GM18505 (cell line): ENCODE data around the gene KCNH1.

Source experiments
- ATAC-seq: cut with Tn5 transposase; IDR thresholded peaks from one replicate; pipeline ENCODE4 v1.9.1; 2021; ENCODE audit not compliant: unreplicated experiment
- POLR2A ChIP-seq: IDR thresholded peaks from 4 replicates; pipeline ENCODE4 v1.6.1; 2011; ENCODE audit warnings: borderline replicate concordance; ENCODE audit not compliant: insufficient read depth, insufficient read length; ENCODE audit errors: extremely low read depth

KCNH1 gene

DNA sequence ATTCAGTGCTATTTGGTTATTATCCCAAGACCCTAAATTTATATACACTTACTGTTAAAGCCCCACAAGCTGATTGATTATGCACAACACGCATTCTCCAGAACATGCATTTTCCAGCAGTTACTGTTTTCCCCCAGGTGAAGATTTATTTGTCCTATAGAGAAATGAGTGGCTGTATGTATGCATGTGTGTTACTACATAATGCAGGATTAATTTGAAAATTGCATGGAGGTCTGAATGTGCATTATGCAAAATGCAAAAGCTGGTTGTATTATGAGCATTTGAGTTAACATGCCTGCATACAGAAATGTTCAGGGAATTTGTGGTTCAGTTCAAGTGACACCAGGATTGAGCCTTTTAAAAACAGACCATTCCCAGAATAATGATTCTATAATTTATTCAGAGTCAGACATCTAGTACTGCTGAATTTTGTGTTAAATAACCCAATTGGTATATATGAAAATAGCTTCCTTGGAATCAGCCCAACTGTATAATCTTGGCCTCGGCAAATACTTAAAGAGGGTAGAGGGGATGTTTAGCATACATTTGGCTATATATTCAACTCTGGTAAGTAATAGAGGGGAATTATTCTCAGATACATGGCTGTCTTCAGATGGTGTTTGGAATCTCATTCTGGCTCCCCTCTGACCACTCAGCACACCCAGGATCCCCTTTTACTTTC lies 485.2 kb downstream of the KCNH1 start:
- no peak for ATAC-seq
- no peak for TF ChIP-seq POLR2A

DNA sequence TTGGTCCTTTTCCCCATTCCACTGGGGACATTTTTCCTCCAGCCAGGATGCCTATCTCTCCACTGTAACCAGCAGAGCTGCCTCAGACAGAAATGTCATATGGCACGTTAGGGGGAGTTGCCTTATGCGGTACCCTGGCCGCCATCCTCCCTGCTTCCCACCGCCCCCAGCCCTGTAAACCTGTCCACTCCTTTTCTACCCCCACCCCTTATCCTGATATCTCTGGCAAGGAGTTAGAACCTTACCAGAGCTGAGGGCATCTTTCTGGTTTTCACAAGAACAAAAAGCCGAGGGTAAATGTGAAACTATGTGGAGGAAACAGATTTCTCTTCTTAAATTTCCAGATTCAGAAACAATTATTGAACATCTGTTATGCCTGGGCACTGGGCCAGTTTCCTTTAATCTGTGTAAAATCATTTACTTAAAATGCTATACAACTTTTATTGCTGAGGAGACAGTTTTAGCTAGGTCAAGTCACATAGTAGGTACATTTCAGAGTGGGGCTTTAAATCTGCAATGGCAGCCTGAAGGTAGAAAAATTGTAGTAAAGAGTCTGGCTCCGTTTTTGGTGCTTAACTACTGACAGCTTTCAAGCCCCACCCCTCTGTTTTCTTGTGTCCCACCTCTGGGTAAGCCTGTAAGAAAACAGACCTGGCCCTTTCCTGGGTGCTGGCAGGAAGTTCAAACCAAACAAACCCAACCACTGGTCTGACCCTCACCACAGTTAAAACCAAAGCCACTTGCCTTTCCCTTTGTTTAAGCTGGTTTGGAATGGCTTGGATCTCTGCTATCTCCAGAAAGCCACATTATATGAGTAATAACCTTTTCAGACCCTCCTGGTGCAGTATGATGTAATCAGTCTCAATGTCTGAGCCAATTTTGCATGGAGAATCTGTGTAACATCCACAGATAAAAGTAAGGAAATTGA lies 486.3 kb downstream of the KCNH1 start:
- no peak for ATAC-seq
- TF ChIP-seq POLR2A = no peak

DNA sequence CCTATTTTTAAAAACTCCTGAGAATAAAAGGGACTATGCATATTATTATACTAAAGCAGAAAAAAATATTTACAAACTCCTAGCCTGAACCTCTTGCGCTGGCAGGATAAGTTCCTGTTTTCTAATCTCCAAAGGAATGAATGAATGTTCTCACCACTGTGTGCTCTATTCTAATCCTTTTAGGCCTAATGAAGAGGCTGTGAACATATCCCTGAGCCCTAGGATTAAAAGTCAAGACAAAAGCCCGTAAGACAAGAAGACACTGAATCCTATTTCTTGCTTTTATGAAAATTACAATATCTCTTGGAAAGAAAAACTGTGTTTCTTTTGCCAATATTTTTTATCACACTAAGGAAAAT lies 487.7 kb downstream of the KCNH1 start:
- no peak for TF ChIP-seq POLR2A
- ATAC-seq = no peak

DNA sequence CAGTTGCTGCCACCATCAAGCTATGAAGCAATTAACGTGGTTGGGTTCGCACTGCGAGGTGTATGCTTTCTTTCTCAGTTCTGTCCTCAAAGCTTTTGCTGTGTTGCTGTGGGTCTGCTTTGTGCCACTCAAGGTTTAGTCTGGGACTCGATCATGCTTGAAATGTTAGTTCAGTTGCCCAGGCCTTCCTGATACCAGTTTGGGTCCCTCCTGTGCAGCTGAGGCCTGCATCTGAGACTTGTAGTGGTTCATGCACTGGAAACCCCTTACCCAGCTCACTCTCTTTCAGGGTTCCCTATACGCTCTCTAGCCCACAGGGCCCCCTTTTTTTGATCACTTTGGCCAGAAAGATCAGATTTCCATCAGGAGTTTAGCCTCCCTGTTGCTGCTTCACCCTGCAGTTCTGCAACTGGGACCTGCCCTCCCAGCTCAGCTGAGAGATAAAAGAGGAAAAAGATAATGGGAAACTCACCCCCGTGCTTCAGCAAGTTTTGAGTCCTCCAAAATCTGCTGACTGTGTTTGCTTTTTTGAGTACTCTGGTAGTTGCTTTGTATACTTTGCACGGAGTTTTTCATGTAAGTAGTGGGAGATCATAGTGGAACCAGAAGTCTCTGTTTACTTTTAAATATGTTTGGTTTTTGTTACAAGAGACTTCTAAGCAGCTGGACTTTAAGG lies 488.2 kb downstream of the KCNH1 start:
- TF ChIP-seq POLR2A = no peak
- ATAC-seq = no peak

DNA sequence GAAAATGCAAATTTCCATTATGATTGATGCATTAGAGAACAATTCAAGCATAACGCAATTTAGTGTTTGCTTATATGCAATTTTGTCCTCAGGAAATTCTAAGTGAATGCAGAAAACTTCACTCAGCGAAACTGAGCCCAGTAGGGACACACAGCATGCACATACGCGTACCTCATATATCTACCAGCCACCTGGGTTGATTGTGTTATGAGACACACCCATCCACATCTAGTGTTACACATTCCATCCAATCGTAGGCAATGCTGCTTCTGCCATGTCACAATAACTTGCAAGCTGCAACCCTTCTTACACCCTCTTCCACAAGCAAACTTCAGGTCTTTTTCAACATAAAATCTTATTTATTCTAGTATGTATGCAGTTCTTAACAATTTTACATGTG lies 492.4 kb downstream of the KCNH1 start:
- TF ChIP-seq POLR2A = no peak
- ATAC-seq = no peak

DNA sequence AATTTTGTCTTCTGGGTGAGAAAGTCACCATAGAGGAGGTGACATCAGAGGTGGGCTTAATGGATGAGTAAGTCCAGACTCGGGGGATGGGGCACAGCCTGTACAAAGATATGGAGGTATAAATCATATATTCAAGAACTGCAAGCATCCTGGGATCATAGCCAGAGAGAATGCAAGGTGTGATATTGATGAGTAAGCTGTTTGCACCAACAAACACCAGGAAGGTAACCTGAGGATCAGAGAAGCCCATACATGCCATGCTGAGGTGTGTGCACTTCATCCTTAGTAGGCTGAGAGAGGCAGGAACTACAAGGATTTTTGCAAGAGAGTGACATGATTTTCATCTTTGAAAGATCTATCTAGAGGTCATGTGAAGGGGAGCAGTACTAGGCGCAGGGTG lies 498.8 kb downstream of the KCNH1 start:
- ATAC-seq = no peak
- no peak for TF ChIP-seq POLR2A

DNA sequence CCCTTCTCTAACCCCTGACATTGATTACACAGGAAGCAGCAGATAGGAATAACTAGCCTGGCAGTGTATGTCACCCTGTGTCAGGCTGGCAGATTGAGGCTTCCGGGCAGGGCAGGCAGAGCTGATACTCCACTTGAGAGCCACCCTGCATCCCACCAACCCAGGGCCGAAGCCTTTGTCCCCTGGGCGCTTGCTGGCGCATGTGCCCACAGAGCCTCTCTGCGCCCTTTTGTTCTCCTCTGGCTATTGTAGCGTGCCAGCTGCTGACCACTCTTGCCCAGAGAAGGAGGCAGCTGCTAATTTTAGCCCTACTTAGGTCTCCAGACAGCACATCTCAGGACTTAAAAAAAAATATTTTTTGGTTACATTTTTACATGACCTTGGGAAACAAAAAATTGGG lies 500.3 kb downstream of the KCNH1 start:
- no peak for ATAC-seq
- no peak for TF ChIP-seq POLR2A

DNA sequence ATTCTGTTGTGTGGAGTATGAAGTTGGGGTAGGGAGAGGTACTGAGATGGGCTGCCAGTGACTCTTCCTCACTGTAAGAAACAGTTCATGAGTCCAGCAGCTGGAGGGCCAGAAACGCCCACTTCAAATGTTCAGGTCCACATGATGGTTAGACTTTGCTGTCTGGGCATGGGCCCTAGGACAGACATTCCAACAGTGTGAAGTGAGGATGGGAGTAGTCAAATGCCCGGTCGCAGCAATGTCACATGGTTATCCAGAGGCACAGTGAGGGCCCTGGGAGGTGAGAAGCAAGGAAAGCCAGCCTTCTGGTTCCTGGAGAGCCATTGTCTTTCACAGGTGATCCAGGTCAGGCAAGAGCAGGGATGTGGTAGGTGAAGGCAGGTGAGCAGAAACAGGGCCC lies 500.8 kb downstream of the KCNH1 start:
- TF ChIP-seq POLR2A = no peak
- ATAC-seq = no peak

DNA sequence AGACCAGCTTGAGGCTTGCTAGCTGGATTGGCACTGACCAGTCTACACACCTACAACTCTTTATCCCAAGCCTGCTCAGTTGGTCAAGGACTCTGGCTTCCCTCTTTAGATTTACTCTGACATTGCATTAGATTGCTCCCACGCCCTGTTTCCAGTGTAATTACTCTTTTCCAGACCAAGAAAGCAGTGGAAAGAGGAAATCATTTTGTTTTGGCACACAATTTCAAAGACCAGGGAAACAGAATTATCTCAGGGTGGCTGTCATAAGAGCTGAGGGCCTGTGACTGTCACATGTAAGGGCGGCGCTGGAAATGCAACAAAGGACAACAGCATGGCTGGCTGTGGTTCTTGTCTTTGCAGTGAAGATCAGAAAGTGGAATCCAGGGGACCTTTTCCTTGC lies 502.5 kb downstream of the KCNH1 start:
- ATAC-seq = no peak
- no peak for TF ChIP-seq POLR2A

DNA sequence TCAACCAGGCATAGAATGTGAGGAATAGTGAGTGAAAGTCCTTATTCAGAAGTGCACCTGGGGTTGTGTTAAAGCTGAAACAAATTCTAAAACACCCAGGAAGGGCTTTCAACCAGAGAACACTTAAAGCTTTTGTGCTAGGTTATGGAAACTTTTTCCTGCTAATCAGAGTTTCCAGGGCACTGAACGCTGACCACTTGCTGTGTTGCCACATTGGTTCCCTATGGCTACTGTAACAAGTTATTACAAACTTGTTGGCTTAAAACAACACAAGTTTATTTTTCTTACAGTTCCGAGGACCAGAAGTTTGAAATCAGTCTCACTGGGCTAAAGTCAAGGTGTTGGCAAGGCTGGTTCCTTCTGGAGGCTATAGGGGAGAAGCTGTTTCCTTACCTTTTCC lies 504.7 kb downstream of the KCNH1 start:
- no peak for ATAC-seq
- TF ChIP-seq POLR2A = no peak

DNA sequence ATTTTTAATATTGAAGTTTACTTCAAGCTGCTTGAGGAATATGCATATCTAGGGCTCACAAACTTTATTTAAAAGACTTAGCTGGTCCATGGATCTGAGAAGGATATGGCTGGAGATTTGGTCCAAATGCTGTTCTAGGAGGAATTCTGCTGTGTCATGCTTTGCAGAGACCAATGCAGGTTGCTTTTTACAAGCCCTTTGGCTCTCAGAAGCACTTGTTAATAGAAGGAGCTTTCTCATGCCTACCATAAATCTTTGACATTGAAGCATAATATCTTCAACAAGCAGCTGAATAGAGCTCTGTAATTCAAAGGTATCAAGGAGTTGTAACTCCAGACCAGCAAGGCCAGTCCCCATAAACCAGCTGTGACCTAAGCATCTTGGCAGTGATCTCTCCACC lies 506.2 kb downstream of the KCNH1 start:
- no peak for TF ChIP-seq POLR2A
- no peak for ATAC-seq
